ENCODE measurements around the gene CALY. TPM values are rescaled to one million over a fixed set of nuclear protein-coding genes. Genes with fewer than 3 reads are reported as not detected.

The CALY gene
- polyA plus RNA-seq, 1 of the 3 experiments (the other 2 are of a cell fraction): 3.3 TPM

GRCh38 chr10:133383551-133383950, 46.9 kb upstream of the CALY start:
- H3K27ac ChIP-seq (ENCODE audit: low read depth in 2 of 2, low read length in 1 of 2): no peak overlapping the region
- H3K9ac ChIP-seq: no peak overlapping the region
- peaks cover 0 to 9% of the 10 kb centered on the region in 2 experiments; a peak in 1 of 4 replicates for H3K4me1 ChIP-seq (ENCODE audit: control insufficient read depth in 1 of 2, insufficient read depth in 2 of 2, low read depth in 1 of 2, low read length in 1 of 2)
- no peaks in the 10 kb centered on the region for H3F3A ChIP-seq (replicated peaks; ENCODE audit: insufficient read depth)
- CTCF ChIA-PET: interaction anchor here (1.3 kb wide), 1 partner anchor 54 kb away, joined by 4 read pairs; no protein-coding TSS in a partner anchor
- POLR2A ChIA-PET: no interaction called here
- no peak for DNase-seq
- no peak overlapping the region for H3K4me2 ChIP-seq
- no peaks in the 10 kb centered on the region for H3K9me3 ChIP-seq
- H4K20me1 ChIP-seq (ENCODE audit: insufficient read depth): no peaks in the 10 kb centered on the region
- no peak overlapping the region for H2AFZ ChIP-seq (ENCODE audit: low read depth)
- no peaks in the 10 kb centered on the region for H3K27me3 ChIP-seq (ENCODE audit: insufficient read depth)
- no peak overlapping the region for H3K4me3 ChIP-seq (ENCODE audit: low read depth in 2 of 2, low read length in 1 of 2)
- 90% methylated on average over 4 of the region's 4 CpGs for WGBS (ENCODE audit: low lambda C conversion rate)
- no peaks in the 10 kb centered on the region for H3K9me2 ChIP-seq
- peaks cover 0 to 3% of the 10 kb centered on the region in 2 experiments for H3K36me3 ChIP-seq (replicated peaks in 1 of 2; ENCODE audit: control insufficient read depth in 1 of 2, insufficient read depth in 2 of 2, low read length in 1 of 2)
- H3K79me2 ChIP-seq (ENCODE audit: insufficient read depth): no peaks in the 10 kb centered on the region
- TF ChIP-seq ZBTB33 (IDR thresholded peaks at IDR 0.05; ENCODE audit: borderline replicate concordance, low read depth): no peak
- TF ChIP-seq MEF2A (IDR thresholded peaks at IDR 0.05; ENCODE audit: borderline replicate concordance, low read depth): no peak
- no peak for TF ChIP-seq POLR2AphosphoS5 (IDR thresholded peaks at IDR 0.05; ENCODE audit: low read depth, low read length)
- no peak for TF ChIP-seq SMC3 (IDR thresholded peaks at IDR 0.05; ENCODE audit: low read depth, low read length)
- no peak for TF ChIP-seq FOXJ3 (CRISPR knock-in tag; IDR thresholded peaks at IDR 0.05)
- no peak for TF ChIP-seq TAF1 (IDR thresholded peaks at IDR 0.05; ENCODE audit: borderline replicate concordance, low read depth, low read length)

GRCh38 chr10:133381036-133381435, 44.3 kb upstream of the CALY start:
- H3K9ac ChIP-seq: no peak overlapping the region
- peaks cover 0 to 15% of the 10 kb centered on the region in 2 experiments; a peak in 1 of 4 replicates for H3K4me1 ChIP-seq (ENCODE audit: control insufficient read depth in 1 of 2, insufficient read depth in 2 of 2, low read depth in 1 of 2, low read length in 1 of 2)
- CTCF ChIA-PET: interaction anchor here (1.2 kb wide), 1 partner anchor 52 kb away, joined by 6 read pairs; no protein-coding TSS in a partner anchor
- H3K27me3 ChIP-seq (ENCODE audit: insufficient read depth): no peaks in the 10 kb centered on the region
- no peak for TF ChIP-seq ELF1 (IDR thresholded peaks at IDR 0.05)
- TF ChIP-seq GATA2 (CRISPR knock-in tag; IDR thresholded peaks at IDR 0.05): no peak
- no peak for TF ChIP-seq POLR2AphosphoS5 (IDR thresholded peaks at IDR 0.05; ENCODE audit: low read depth, low read length)
- no peak for TF ChIP-seq SMC3 (IDR thresholded peaks at IDR 0.05; ENCODE audit: low read depth, low read length)
- no peak for TF ChIP-seq SIN3A (IDR thresholded peaks at IDR 0.05; ENCODE audit: borderline replicate concordance, low read depth, low read length)
- no peak for TF ChIP-seq CHD2 (IDR thresholded peaks at IDR 0.05; ENCODE audit: low read length, partially characterized antibody)
- TF ChIP-seq TCF12 (IDR thresholded peaks at IDR 0.05): no peak
- no peak for TF ChIP-seq USF2 (IDR thresholded peaks at IDR 0.05; ENCODE audit: borderline replicate concordance, low read depth, low read length)
- no peak for TF ChIP-seq TEAD4 (IDR thresholded peaks at IDR 0.05; ENCODE audit: borderline replicate concordance, insufficient read depth)
- TF ChIP-seq FOXJ3 (CRISPR knock-in tag; IDR thresholded peaks at IDR 0.05): no peak
- TF ChIP-seq RFX5 (IDR thresholded peaks at IDR 0.05; ENCODE audit: low read length): no peak
- TF ChIP-seq JUND (IDR thresholded peaks at IDR 0.05): no peak
- no peak for TF ChIP-seq USF1 (IDR thresholded peaks at IDR 0.05; ENCODE audit: borderline replicate concordance, low read depth)
- TF ChIP-seq REST (IDR thresholded peaks at IDR 0.05; ENCODE audit: low read depth, low read length): no peak
- TF ChIP-seq FOXM1 (IDR thresholded peaks at IDR 0.05; ENCODE audit: low read depth): no peak
- no peak for TF ChIP-seq RXRA (IDR thresholded peaks at IDR 0.05; ENCODE audit: borderline replicate concordance, low read depth)
- H3F3A ChIP-seq (replicated peaks; ENCODE audit: insufficient read depth): no peaks in the 10 kb centered on the region
- no peak overlapping the region for H3K4me3 ChIP-seq (ENCODE audit: low read depth in 2 of 2, low read length in 1 of 2)
- DNase-seq: no peak
- H3K27ac ChIP-seq (ENCODE audit: low read depth in 2 of 2, low read length in 1 of 2): no peak overlapping the region
- H3K79me2 ChIP-seq (ENCODE audit: insufficient read depth): no peaks in the 10 kb centered on the region
- POLR2A ChIA-PET: no interaction called here
- no peaks in the 10 kb centered on the region for H3K9me2 ChIP-seq
- no peaks in the 10 kb centered on the region for H4K20me1 ChIP-seq (ENCODE audit: insufficient read depth)
- H3K4me2 ChIP-seq: no peak overlapping the region
- no peak overlapping the region for H2AFZ ChIP-seq (ENCODE audit: low read depth)
- no peaks in the 10 kb centered on the region for H3K9me3 ChIP-seq
- no peaks in the 10 kb centered on the region for H3K36me3 ChIP-seq (replicated peaks in 1 of 2; ENCODE audit: control insufficient read depth in 1 of 2, insufficient read depth in 2 of 2, low read length in 1 of 2)
- 97% methylated on average over 5 of the region's 8 CpGs for WGBS (ENCODE audit: low lambda C conversion rate)

Measured in SK-N-SH (cell line).